ENCODE measurements around the gene SLC9A1. TPM values are rescaled to one million over a fixed set of nuclear protein-coding genes. Genes with fewer than 3 reads are reported as not detected.
"Not testable (repeated sequence)": the region's sequence is repeated elsewhere in the genome, so short reads cannot be mapped to it uniquely, and the experiment has no call there.

SLC9A1 gene
- total RNA-seq: 10 to 100 TPM; 10.9 to 19.4 (median 13.2) TPM

DNA sequence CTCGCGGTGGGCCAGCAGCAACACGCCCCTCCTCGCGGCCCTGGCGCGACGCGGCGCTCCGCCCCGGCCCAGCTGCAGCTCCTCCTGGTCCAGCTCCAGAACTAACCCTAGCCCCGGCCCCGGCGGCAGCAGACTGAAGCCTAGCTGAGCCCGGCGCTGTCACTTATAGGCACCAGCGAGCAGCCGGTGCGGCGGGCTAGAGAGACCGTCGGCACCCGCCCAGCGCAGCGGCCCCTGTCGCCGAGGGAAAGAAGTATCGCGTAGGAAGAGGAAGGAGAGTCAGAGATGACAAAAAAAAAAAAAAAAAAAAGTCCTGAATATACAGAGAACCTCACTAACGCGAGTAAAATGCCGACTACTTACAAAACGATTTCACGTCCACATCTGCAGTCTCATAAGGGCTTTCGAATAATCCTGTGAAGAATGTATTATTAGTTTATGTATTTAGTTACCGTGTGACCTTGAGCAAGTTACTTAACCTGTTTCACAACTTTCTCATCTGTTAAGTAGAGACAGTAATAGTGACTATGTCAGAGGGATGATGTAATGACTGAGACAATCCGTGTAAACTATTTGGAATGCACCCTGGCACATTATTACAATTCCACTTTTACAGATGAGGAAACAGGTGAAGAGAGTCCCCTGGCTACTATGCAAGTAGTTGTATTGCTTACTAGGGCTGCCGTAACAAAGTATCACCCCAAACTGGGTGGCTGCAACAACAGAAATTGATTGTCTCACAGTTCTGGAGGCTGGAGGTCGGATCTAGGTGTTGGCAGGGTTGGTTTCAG lies at the start of gene SLC9A1:
SLC9A1 (minus strand) TSS at position 135 of the 791 bp plus-strand sequence. CDS start 791 bp downstream, outside the sequence.
- intact Hi-C loops (cut with DNase I; ENCODE audit: low total_unique reads): loop anchor here (5.0 kb wide), 1 partner anchor 38 kb away; no protein-coding TSS in a partner anchor
- WGBS, 2 donors: 3% methylated on average over 28 to 35 of the region's 40 CpGs
- DNase-seq (ENCODE audit: low spot score in 2 of 2): peak; percentile 93 to 99
- TF ChIP-seq, protein P1, sequence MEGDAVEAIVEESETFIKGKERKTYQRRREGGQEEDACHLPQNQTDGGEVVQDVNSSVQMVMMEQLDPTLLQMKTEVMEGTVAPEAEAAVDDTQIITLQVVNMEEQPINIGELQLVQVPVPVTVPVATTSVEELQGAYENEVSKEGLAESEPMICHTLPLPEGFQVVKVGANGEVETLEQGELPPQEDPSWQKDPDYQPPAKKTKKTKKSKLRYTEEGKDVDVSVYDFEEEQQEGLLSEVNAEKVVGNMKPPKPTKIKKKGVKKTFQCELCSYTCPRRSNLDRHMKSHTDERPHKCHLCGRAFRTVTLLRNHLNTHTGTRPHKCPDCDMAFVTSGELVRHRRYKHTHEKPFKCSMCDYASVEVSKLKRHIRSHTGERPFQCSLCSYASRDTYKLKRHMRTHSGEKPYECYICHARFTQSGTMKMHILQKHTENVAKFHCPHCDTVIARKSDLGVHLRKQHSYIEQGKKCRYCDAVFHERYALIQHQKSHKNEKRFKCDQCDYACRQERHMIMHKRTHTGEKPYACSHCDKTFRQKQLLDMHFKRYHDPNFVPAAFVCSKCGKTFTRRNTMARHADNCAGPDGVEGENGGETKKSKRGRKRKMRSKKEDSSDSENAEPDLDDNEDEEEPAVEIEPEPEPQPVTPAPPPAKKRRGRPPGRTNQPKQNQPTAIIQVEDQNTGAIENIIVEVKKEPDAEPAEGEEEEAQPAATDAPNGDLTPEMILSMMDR (IDR thresholded peaks at IDR 0.05): no peak
- TF ChIP-seq POLR2A (IDR thresholded peaks at IDR 0.05): peak in 1 of 2 donors; percentile 97
- H3K4me3 ChIP-seq (ENCODE audit: low read depth, poor library complexity, severe bottlenecking): peak within 1 kb of the TSS; percentile 58

DNA sequence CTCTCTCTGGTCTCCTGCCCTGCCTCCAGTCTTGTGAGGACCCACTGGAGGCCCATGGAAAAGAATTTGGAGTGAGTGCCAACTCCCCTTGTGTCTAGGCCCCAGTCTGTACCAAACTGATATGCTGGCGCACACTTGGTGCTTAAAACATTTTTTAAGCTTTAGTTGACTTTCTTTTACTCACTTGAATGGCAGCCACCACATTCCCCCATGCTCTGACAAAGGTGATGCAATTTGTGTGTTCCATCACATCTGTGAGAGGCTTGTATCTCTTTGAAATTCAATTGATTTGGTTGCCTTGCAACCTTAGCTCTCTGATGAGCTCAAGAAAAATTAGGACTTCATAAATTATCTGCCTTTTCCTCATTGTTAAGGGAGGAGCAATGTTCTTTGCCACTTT lies 49.0 kb upstream of the SLC9A1 start:
- 91 to 92% methylated on average over 1 of the region's 1 CpG for WGBS, 2 donors
- no peak overlapping the region for H3K4me3 ChIP-seq (ENCODE audit: low read depth, poor library complexity, severe bottlenecking)
- TF ChIP-seq POLR2A (IDR thresholded peaks at IDR 0.05): no peak
- TF ChIP-seq, protein P1 (IDR thresholded peaks at IDR 0.05): no peak
- no peak for DNase-seq (ENCODE audit: low spot score in 2 of 2)
- intact Hi-C loops (cut with DNase I; ENCODE audit: low total_unique reads): no loop called here

DNA sequence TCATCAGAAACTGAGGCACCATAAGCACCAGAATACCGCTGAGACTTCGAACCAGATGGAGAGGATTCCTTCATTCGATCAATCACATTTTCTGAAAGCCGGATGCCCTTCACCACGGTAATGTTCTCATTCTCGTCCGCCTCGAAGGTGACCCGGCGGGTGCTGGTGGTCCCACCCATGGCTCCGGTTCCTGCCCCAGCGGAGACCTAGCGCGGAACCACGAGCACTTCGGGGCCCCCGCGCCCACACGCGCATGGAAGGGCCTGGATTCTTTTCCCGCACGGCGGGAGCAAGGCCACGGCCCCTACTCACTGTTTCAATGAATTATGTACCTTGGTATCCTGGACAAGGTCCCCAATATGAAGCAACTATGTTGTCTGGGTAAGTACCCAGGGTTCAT lies 46.4 kb upstream of the SLC9A1 start:
- intact Hi-C loops (cut with DNase I; ENCODE audit: low total_unique reads): no loop called here
- WGBS, 2 donors: 93 to 94% methylated on average over 24 of the region's 24 CpGs
- TF ChIP-seq, protein P1 (IDR thresholded peaks at IDR 0.05): no peak
- TF ChIP-seq POLR2A (IDR thresholded peaks at IDR 0.05): no peak
- H3K4me3 ChIP-seq (ENCODE audit: low read depth, poor library complexity, severe bottlenecking): no peak overlapping the region
- DNase-seq (ENCODE audit: low spot score in 2 of 2): no peak

DNA sequence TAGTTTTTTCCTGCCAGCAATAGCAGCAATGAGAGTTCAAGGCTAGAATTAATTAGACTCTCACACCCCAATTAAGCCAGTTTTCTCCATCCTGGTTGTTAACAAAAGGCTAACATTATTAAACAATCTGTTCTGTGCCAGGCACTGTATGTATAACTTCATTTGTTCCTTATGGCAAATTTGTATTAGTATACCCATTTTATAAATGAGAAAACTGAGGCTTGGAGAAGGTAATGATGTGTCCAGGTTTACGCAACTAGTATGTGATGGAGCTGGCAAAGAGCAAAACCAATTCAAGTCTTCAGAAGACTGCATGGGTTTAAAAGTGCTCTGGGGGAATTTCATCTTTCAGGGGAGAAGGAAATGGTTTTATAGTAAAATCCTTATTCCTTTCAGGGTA lies 38.3 kb upstream of the SLC9A1 start:
- intact Hi-C loops (cut with DNase I; ENCODE audit: low total_unique reads): no loop called here
- no peak for TF ChIP-seq POLR2A (IDR thresholded peaks at IDR 0.05)
- TF ChIP-seq, protein P1 (IDR thresholded peaks at IDR 0.05): no peak
- 93 to 100% methylated on average over 1 of the region's 1 CpG for WGBS, 2 donors
- no peak for DNase-seq (ENCODE audit: low spot score in 2 of 2)
- no peak overlapping the region for H3K4me3 ChIP-seq (ENCODE audit: low read depth, poor library complexity, severe bottlenecking)

DNA sequence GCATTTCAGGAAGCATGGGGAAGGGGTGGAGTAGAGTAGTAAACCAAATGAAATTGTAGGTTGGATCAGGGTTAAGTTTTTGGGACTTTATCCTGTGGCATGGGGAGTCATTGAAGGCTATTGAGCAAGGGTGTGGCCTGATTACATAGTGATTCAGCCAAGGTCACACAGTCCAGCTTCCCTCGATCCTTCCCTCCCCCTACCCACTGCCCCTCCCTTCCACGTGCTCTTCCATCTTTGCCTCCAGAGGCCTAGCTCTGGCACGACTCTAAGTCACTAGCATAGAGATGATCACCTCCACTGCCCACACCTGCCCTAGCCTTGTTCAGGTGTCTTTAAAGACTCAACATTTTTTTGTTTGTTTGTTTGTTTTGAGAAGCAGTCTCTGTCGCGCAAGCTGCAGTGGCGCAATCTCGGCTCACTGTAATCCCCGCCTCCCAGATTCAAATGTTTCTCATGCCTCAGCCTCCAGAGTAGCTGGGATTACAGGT lies 37.2 kb upstream of the SLC9A1 start:
- WGBS, 2 donors: 47 to 54% methylated on average over 8 of the region's 8 CpGs
- no peak for DNase-seq (ENCODE audit: low spot score in 2 of 2)
- no peak overlapping the region for H3K4me3 ChIP-seq (ENCODE audit: low read depth, poor library complexity, severe bottlenecking)
- TF ChIP-seq POLR2A (IDR thresholded peaks at IDR 0.05): no peak
- TF ChIP-seq, protein P1 (IDR thresholded peaks at IDR 0.05): no peak
- intact Hi-C loops (cut with DNase I; ENCODE audit: low total_unique reads): no loop called here

DNA sequence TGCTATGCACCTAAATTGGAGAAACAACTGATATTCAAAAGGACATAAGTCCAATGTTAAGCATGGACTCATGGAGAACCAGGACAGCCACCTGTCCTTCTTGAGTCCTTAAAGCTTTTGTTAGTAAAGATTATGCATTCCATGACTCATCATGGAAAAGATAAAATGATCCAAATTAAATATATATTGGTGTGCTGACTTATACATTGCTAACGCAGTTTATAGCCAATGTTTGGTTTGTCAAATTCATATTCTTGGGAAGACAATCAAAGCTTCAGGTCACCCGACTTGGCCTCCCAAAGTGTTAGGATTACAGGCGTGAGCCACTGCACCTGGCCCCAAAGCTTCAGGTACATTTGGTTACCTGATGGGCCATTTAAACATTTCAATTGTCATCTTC lies 29.7 kb upstream of the SLC9A1 start:
- 82 to 88% methylated on average over 3 of the region's 3 CpGs for WGBS, 2 donors
- intact Hi-C loops (cut with DNase I; ENCODE audit: low total_unique reads); DNase-seq (ENCODE audit: low spot score in 2 of 2); H3K4me3 ChIP-seq (ENCODE audit: low read depth, poor library complexity, severe bottlenecking): not testable (repeated sequence)

Measured in lower leg skin (tissue), 4 donors.